Esophagus squamous epithelium (tissue), 5 donors: ENCODE measurements around the gene KIF7. TPM values are rescaled to one million over a fixed set of nuclear protein-coding genes. Genes with fewer than 3 reads are reported as not detected.

ENCODE experiments used
- DNase-seq: peaks from one replicate; lab custom pipeline; 2025; lab: John Stamatoyannopoulos, UW
- H3K27ac ChIP-seq, 4 donors: fragments of 200-600 bp; sonication (generic); one replicate each; pipeline ENCODE4 v1.5.1; 2016 to 2019; ENCODE audit warnings: mild to moderate bottlenecking in 1 of 4
- H3K27me3 ChIP-seq, 4 donors: fragments of 200-600 bp; sonication (generic); 1 replicate in 3 of 4; 2 replicates in 1 of 4; pipeline versions ENCODE4 v1.5.1 to v1.6.0; 2017 to 2021; ENCODE audit warnings: antibody characterized with exemption in 1 of 4
- H3K36me3 ChIP-seq, 3 donors: fragments of 200-600 bp; sonication (generic); one replicate each; pipeline ENCODE4 v1.5.1; 2016 to 2019
- H3K4me1 ChIP-seq, 3 donors: fragments of 200-600 bp; sonication (generic); one replicate each; pipeline ENCODE4 v1.5.1; 2017 to 2019
- H3K4me3 ChIP-seq, 4 donors: fragments of 200-600 bp; sonication (generic); 1 replicate in 3 of 4; 2 replicates in 1 of 4; pipeline ENCODE4 v1.5.1; 2016 to 2019; ENCODE audit warnings: mild to moderate bottlenecking in 2 of 4, moderate library complexity in 1 of 4
- H3K9me3 ChIP-seq, 3 donors: fragments of 200-600 bp; sonication (generic); one replicate each; pipeline ENCODE4 v1.5.1; 2016 to 2019
- POLR2A ChIP-seq, 4 donors: fragments of 450-650 bp; IDR thresholded peaks; one replicate each; pipeline ENCODE4 v1.6.1; 2017; ENCODE audit warnings: antibody characterized with exemption in 4 of 4, mild to moderate bottlenecking in 4 of 4, moderate library complexity in 3 of 4
- WGBS, 2 donors: methylation state at CpG; one replicate each; pipeline ENCODE4 v1.1.5; 2018; 5-methylcytosine and 5-hydroxymethylcytosine counted together
- intact Hi-C: fragments of 100-400 bp; cut with DNase I; formaldehyde crosslinking; loops from one replicate; pipeline ENCODE4 v1.15.0; 2022
- total RNA-seq, 4 donors: library from RNA; depleted of rRNA; stranded (reverse); fragments of >200 nt; gene quantifications; one replicate each; pipeline ENCODE4 v1.1.0, GENCODE V29; 2016
- TF ChIP-seq, protein P1 (sequence below), 6 experiments: fragments of 450-650 bp in 4 of 6; fragments of 200-600 bp in 2 of 6; sonication (generic) in 2 of 6; IDR thresholded peaks; one replicate each; pipeline ENCODE4 v1.5.1; 2016 to 2019; ENCODE audit warnings: antibody characterized with exemption in 6 of 6, mild to moderate bottlenecking in 4 of 6, moderate library complexity in 4 of 6
- donor health status: DM: yes; HTN: yes; CAD: no.

Gene KIF7
- total RNA-seq, 4 donors from 2014 or later, result 0.35 to 3.4 (median 0.54) TPM

GRCh38 chr15:89660556-89660955 is 5.3 kb upstream of the KIF7 start:
- H3K27me3 ChIP-seq, result peaks cover 0 to 14% (median 0%) of the 10 kb centered on the region in 4 donors
- no peaks in the 10 kb centered on the region for H3K9me3 ChIP-seq
- no peak for DNase-seq
- H3K4me3 ChIP-seq, result no peak overlapping the region
- H3K36me3 ChIP-seq, result no peaks in the 10 kb centered on the region
- TF ChIP-seq, protein P1, sequence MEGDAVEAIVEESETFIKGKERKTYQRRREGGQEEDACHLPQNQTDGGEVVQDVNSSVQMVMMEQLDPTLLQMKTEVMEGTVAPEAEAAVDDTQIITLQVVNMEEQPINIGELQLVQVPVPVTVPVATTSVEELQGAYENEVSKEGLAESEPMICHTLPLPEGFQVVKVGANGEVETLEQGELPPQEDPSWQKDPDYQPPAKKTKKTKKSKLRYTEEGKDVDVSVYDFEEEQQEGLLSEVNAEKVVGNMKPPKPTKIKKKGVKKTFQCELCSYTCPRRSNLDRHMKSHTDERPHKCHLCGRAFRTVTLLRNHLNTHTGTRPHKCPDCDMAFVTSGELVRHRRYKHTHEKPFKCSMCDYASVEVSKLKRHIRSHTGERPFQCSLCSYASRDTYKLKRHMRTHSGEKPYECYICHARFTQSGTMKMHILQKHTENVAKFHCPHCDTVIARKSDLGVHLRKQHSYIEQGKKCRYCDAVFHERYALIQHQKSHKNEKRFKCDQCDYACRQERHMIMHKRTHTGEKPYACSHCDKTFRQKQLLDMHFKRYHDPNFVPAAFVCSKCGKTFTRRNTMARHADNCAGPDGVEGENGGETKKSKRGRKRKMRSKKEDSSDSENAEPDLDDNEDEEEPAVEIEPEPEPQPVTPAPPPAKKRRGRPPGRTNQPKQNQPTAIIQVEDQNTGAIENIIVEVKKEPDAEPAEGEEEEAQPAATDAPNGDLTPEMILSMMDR (IDR thresholded peaks at IDR 0.05), result no peak
- TF ChIP-seq POLR2A (IDR thresholded peaks at IDR 0.05), result no peak
- 73 to 80% methylated on average over 2 of the region's 2 CpGs for WGBS, 2 donors
- intact Hi-C loops, result no loop called here
- H3K4me1 ChIP-seq, result peaks cover 6 to 31% (median 8%) of the 10 kb centered on the region in 3 donors
- no peak overlapping the region for H3K27ac ChIP-seq

GRCh38 chr15:89659295-89659694 is 4.0 kb upstream of the KIF7 start:
- no peaks in the 10 kb centered on the region for H3K36me3 ChIP-seq
- peaks cover 0 to 25% (median 0%) of the 10 kb centered on the region in 4 donors for H3K27me3 ChIP-seq
- no peak for DNase-seq
- peaks cover 11 to 32% (median 16%) of the 10 kb centered on the region in 3 donors for H3K4me1 ChIP-seq
- 83 to 91% methylated on average over 2 of the region's 2 CpGs for WGBS, 2 donors
- TF ChIP-seq POLR2A (IDR thresholded peaks at IDR 0.05), result no peak
- TF ChIP-seq, protein P1 (IDR thresholded peaks at IDR 0.05), result no peak
- no peak overlapping the region for H3K4me3 ChIP-seq
- H3K9me3 ChIP-seq, result no peaks in the 10 kb centered on the region
- intact Hi-C loops, result no loop called here
- no peak overlapping the region for H3K27ac ChIP-seq

GRCh38 chr15:89657686-89658200 is 2.5 kb upstream of the KIF7 start:
- peaks cover 12 to 28% (median 12%) of the 10 kb centered on the region in 3 donors for H3K4me1 ChIP-seq
- DNase-seq, result no peak
- intact Hi-C loops, result no loop called here
- H3K36me3 ChIP-seq, result no peaks in the 10 kb centered on the region
- H3K4me3 ChIP-seq, result no peak overlapping the region
- H3K9me3 ChIP-seq, result no peaks in the 10 kb centered on the region
- no peak overlapping the region for H3K27ac ChIP-seq
- H3K27me3 ChIP-seq, result peaks cover 0 to 31% (median 0%) of the 10 kb centered on the region in 4 donors
- WGBS, 2 donors, result 84 to 88% methylated on average over 5 of the region's 5 CpGs
- no peak for TF ChIP-seq POLR2A (IDR thresholded peaks at IDR 0.05)
- TF ChIP-seq, protein P1 (IDR thresholded peaks at IDR 0.05), result no peak

- no peak overlapping the region for H3K27ac ChIP-seq
- WGBS, 2 donors, result 61 to 66% methylated on average over 5 to 7 of the region's 7 CpGs
- no peak overlapping the region for H3K4me3 ChIP-seq
- peaks cover 0 to 31% (median 0%) of the 10 kb centered on the region in 4 donors for H3K27me3 ChIP-seq
- H3K36me3 ChIP-seq, result no peaks in the 10 kb centered on the region
- intact Hi-C loops, result no loop called here
- peaks cover 9 to 20% (median 9%) of the 10 kb centered on the region in 3 donors for H3K4me1 ChIP-seq
- no peaks in the 10 kb centered on the region for H3K9me3 ChIP-seq
- DNase-seq, result no peak
- no peak for TF ChIP-seq POLR2A (IDR thresholded peaks at IDR 0.05)
Observed at GRCh38 chr15:89656116-89656815, 999 bp upstream of the KIF7 start.

- WGBS, 2 donors, result 33 to 45% methylated on average over 13 to 14 of the region's 14 CpGs
- H3K9me3 ChIP-seq, result no peaks in the 10 kb centered on the region
- peaks cover 0 to 31% (median 0%) of the 10 kb centered on the region in 4 donors for H3K27me3 ChIP-seq
- intact Hi-C loops, result no loop called here
- H3K27ac ChIP-seq, result peak overlapping the region in 2 of 4 donors; percentile 57 to 66
- no peak for DNase-seq
- H3K4me1 ChIP-seq, result peaks cover 9 to 20% (median 9%) of the 10 kb centered on the region in 3 donors
- TF ChIP-seq, protein P1 (IDR thresholded peaks at IDR 0.05), result no peak
- no peak for TF ChIP-seq POLR2A (IDR thresholded peaks at IDR 0.05)
- H3K36me3 ChIP-seq, result no peaks in the 10 kb centered on the region
- peak overlapping the region; percentile 37 to 73 (median 62) for H3K4me3 ChIP-seq
Observed at GRCh38 chr15:89654301-89654761, 936 bp downstream of the KIF7 start.
